Measurements from ENCODE around the gene SLC4A5. TPM values are rescaled to one million over a fixed set of nuclear protein-coding genes. Genes with fewer than 3 reads are reported as not detected.

SLC4A5 gene
- total RNA-seq, 2 experiments from 2014 or later: 1.8 to 2.0 TPM

DNA sequence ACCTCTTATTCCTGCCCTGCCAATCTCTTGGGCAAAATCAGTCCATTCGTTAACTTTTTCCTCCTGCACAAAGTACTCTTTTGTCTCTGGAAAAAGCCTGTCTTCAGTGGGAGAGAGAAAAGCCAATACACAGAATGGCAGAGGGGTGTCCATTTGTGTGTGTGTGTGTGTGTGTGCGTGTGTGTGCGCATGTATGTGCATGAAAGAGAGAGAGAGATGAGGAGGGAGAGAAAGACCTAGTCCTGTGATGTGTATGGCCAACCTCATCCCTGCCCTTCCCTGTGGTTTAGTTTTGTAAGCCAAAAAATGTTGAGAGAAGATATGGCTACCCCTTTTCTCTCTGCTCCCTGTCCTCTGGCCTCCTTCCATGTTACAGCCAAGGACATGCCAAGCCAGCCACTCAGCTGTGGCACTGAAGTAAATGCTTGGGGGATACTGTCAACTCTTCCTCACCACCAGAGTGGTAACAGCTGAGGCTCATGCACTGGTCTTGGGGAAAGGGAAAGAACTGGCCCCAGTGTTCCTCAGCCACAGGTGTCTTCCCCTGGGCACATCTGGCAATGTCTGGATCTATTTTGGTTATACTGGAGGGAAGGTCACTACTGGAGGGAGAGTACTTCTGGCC lies 10.6 kb downstream of the SLC4A5 start:
- no peak for TF ChIP-seq CTCF (IDR thresholded peaks at IDR 0.05)
- ATAC-seq (no peak), DNase-seq (no peak)
- Mint-ChIP-seq H3K4me1 (ENCODE audit: low read depth) (no peaks in the 10 kb centered on the region), H3K27me3 (no peaks in the 10 kb centered on the region), H3K27ac (no peak overlapping the region), H3K9me3 (no peaks in the 10 kb centered on the region), H3K36me3 (ENCODE audit: low read depth) (no peaks in the 10 kb centered on the region), H3K4me3 (no peak overlapping the region)
- intact Hi-C loops (cut with micrococcal nuclease): no loop called here
- POLR2A ChIA-PET: no interaction called here
- CTCF ChIA-PET: interaction anchor here (0.7 to 11.3 kb wide), 10 partner anchors 9 to 328 kb away, joined by 3 to 190 read pairs (median 12); partner anchors contain the start of gene SLC4A5

- POLR2A ChIA-PET: no interaction called here
- H3K4me3 Mint-ChIP-seq: no peak overlapping the region
- no peaks in the 10 kb centered on the region for H3K36me3 Mint-ChIP-seq (ENCODE audit: low read depth)
- no peak for DNase-seq
- intact Hi-C loops (cut with micrococcal nuclease): no loop called here
- TF ChIP-seq CTCF (IDR thresholded peaks at IDR 0.05): no peak
- H3K27ac Mint-ChIP-seq: no peak overlapping the region
- CTCF ChIA-PET: interaction anchor here (0.8 to 1.3 kb wide), 3 partner anchors 30 to 504 kb away, joined by 3 to 6 read pairs (median 3); no protein-coding TSS in a partner anchor
- no peaks in the 10 kb centered on the region for H3K27me3 Mint-ChIP-seq
- H3K4me1 Mint-ChIP-seq (ENCODE audit: low read depth): no peaks in the 10 kb centered on the region
- no peaks in the 10 kb centered on the region for H3K9me3 Mint-ChIP-seq
- no peak for ATAC-seq
Measured at GRCh38 chr2:74328573-74328972, 14.6 kb downstream of the SLC4A5 start.

DNA sequence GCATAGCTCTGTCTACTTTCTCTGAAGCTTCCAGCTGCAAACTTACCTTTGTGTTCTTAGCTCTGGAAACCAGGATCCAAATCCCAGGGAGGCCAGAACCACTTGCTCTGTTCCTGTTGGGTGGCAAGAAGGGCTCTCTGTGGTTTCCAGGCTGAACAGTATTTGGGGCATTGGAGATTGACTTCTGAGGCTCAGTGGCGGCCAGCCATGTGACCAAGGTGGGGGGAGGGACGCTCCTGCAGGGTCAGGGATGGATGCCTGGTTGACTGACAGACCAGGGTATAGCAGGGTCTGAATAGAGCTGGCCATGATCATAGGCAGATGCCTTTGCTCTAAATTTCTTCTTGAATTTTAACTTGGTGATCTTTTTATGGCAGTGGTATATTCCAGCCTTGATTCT lies 15.1 kb downstream of the SLC4A5 start:
- POLR2A ChIA-PET: interaction anchor here (0.6 kb wide), 1 partner anchor 217 kb away, joined by 3 read pairs; no protein-coding TSS in a partner anchor
- no peak for ATAC-seq
- intact Hi-C loops (cut with micrococcal nuclease): no loop called here

GRCh38 chr2:74327627-74328026 lies 15.6 kb downstream of the SLC4A5 start:
- H3K4me3 Mint-ChIP-seq: no peak overlapping the region
- no peaks in the 10 kb centered on the region for H3K36me3 Mint-ChIP-seq (ENCODE audit: low read depth)
- H3K9me3 Mint-ChIP-seq: no peaks in the 10 kb centered on the region
- intact Hi-C loops (cut with micrococcal nuclease): no loop called here
- H3K4me1 Mint-ChIP-seq (ENCODE audit: low read depth): no peaks in the 10 kb centered on the region
- ATAC-seq (no peak), DNase-seq (no peak)
- CTCF ChIA-PET: interaction anchor here (1.0 to 1.3 kb wide), 3 partner anchors 78 to 180 kb away, joined by 3 to 6 read pairs (median 4); partner anchors contain the start of gene BOLA3
- no peak for TF ChIP-seq CTCF (IDR thresholded peaks at IDR 0.05)
- POLR2A ChIA-PET: interaction anchor here (0.6 kb wide), 1 partner anchor 217 kb away, joined by 3 read pairs; no protein-coding TSS in a partner anchor
- no peaks in the 10 kb centered on the region for H3K27me3 Mint-ChIP-seq
- H3K27ac Mint-ChIP-seq: no peak overlapping the region

More for the DNA sequence above, 15.1 kb downstream of the SLC4A5 start:
- DNase-seq: no peak
- no peaks in the 10 kb centered on the region for H3K4me1 Mint-ChIP-seq (ENCODE audit: low read depth)
- H3K27me3 Mint-ChIP-seq: no peaks in the 10 kb centered on the region
- H3K36me3 Mint-ChIP-seq (ENCODE audit: low read depth): no peaks in the 10 kb centered on the region
- H3K27ac Mint-ChIP-seq: no peak overlapping the region
- CTCF ChIA-PET: interaction anchor here (0.8 to 1.3 kb wide), 3 partner anchors 30 to 504 kb away, joined by 3 to 6 read pairs (median 3); no protein-coding TSS in a partner anchor
- no peaks in the 10 kb centered on the region for H3K9me3 Mint-ChIP-seq
- no peak for TF ChIP-seq CTCF (IDR thresholded peaks at IDR 0.05)
- no peak overlapping the region for H3K4me3 Mint-ChIP-seq

DNA sequence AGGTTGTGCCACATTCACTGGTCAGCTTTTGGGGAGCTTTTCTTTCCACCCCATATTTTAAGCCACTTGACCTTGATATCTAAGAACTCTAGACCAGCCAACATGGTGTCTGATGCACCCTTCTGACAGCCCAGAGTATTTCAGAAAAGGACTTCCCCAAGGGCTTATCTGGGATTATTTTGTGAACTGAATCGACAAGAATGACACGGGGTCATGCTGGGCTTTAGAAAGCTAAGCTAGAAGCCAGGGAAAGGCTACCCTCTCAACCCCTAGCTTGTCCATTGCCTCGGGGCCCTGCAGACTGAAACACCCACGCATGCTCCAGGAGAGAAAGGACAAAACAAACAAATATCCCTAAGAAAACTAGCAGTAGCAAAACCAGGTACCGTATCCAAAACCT lies 16.0 kb downstream of the SLC4A5 start:
- CTCF ChIA-PET: interaction anchor here (1.0 to 6.6 kb wide), 3 partner anchors 8 to 179 kb away, joined by 3 to 103 read pairs (median 4); partner anchors contain the start of gene BOLA3
- no peaks in the 10 kb centered on the region for H3K9me3 Mint-ChIP-seq
- H3K4me3 Mint-ChIP-seq: no peak overlapping the region
- H3K36me3 Mint-ChIP-seq (ENCODE audit: low read depth): peaks cover 1% of the 10 kb centered on the region
- POLR2A ChIA-PET: no interaction called here
- TF ChIP-seq CTCF (IDR thresholded peaks at IDR 0.05): no peak
- DNase-seq (no peak), ATAC-seq (no peak)
- H3K27me3 Mint-ChIP-seq: no peaks in the 10 kb centered on the region
- no peak overlapping the region for H3K27ac Mint-ChIP-seq
- intact Hi-C loops (cut with micrococcal nuclease): no loop called here
- no peaks in the 10 kb centered on the region for H3K4me1 Mint-ChIP-seq (ENCODE audit: low read depth)
